EH (cell line): Measurements from ENCODE around the gene DDX4.
A peak's percentile ranks its signal among the peaks of the same experiment; 100 is the strongest.

Experiments
- DNase-seq: peaks from one replicate; pipeline ENCODE4 v3.0.0-alpha.2; 2015; ENCODE audit warnings: low read depth

The DDX4 gene

DNA sequence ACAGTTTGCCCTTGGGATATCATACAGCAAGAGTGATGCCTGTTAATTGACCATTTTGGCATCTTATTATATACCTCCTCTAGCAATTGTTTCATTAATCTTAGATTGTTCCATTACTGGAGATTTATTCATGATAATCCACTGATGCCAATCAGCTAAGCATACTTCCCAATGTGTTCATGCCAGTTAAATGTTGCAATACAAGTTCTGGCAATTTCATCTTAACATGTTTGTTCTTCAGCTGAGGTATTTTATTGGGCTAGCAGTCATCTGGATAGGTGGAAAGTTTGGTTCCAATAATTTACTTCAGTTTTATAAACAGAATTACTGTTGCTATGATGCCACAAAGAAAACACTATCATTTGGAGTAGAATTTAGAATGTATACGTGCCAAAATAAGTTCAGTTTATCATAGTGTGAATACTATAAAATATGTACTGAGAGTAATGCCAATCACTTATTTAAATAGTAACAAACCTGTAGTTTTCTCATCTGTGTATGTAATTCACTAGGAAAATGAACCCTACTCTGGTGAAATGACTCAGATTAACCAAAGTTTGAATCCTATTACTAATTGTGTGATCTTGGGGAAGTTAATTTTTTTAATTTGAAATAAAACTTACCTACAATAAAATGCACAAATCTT lies 85.4 kb downstream of the DDX4 start:
- DNase-seq = no peak

- no peak for DNase-seq
Measured at GRCh38 chr5:55829956-55830355, 92.1 kb downstream of the DDX4 start.

DNA sequence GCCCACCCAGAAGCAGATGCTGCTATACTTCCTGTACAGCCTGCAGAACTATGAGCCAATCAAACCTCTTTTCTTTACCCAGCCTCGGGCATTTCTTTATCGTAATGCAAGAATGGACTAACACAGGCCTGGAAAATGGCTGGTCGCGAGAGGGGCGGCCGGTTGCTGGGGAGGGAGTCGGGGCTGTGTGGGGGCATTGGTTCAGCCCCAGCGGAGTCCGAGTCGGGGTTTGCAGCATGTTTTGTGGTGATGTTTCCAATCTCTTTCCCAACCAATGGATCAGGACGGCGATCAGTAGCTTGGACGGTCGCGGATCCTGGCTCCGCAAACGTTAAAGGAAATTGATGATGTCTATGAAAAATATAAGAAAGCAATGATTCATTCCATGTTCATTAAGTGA lies 94.6 kb downstream of the DDX4 start:
- no peak for DNase-seq

DNA sequence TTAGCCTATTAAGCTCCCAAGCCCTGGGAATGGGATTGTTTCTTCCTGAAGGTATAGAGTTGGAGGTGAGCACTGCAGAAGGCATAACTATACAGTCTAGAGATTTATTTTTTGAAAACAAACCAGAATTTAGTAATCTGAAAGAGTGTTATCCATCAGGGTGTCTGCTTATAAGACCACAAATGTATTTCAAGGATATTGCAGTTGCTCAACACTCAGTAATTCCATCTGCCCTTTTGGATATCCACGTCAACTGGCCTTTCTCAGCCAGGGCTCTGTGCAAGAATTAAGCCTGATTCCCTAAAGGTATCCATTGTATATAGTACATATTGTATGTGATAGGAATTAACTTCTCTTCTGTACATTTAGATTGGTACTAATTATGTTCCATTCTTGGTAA lies 98.3 kb downstream of the DDX4 start:
- DNase-seq = no peak

- no peak for DNase-seq
Measured at GRCh38 chr5:55841976-55842375, 104.1 kb downstream of the DDX4 start.

DNA sequence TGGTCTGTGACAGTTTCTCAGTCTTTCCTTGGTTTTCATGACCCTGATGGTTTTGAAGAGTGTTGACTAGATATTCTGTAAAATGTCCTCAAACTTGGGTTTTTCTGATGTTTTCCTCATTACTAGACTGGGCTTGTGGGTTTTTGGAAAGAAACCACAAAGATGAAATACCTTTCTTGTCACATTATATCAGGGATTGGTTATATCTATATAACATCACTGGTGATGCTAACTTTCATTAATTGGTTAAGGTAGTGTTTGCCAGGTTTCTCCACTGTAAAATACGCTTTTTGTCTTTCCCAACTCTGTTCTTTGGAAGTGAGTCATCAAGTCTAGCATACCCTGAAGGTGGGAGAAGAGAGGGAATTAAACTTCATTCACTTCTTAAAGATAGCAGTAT lies 110.0 kb downstream of the DDX4 start:
- DNase-seq = peak; percentile 24

DNA sequence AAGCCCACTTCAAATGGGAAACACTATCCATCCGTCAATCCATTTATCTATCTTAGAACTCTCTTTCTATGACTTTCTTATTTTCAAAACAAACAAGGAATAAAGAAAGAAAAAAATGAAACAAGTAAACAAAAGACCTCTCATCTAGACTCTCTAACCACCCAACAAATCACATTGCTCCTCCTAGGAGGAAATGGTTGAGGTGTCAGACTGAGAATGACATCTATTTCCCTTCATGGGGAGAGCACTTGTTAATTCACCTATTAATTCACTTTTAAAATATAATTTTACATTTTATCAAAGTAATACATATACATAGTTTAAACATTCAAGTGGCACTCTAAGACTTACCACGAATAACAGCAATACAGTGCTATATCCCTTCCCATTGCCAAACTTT lies 110.9 kb downstream of the DDX4 start:
- DNase-seq = no peak

DNA sequence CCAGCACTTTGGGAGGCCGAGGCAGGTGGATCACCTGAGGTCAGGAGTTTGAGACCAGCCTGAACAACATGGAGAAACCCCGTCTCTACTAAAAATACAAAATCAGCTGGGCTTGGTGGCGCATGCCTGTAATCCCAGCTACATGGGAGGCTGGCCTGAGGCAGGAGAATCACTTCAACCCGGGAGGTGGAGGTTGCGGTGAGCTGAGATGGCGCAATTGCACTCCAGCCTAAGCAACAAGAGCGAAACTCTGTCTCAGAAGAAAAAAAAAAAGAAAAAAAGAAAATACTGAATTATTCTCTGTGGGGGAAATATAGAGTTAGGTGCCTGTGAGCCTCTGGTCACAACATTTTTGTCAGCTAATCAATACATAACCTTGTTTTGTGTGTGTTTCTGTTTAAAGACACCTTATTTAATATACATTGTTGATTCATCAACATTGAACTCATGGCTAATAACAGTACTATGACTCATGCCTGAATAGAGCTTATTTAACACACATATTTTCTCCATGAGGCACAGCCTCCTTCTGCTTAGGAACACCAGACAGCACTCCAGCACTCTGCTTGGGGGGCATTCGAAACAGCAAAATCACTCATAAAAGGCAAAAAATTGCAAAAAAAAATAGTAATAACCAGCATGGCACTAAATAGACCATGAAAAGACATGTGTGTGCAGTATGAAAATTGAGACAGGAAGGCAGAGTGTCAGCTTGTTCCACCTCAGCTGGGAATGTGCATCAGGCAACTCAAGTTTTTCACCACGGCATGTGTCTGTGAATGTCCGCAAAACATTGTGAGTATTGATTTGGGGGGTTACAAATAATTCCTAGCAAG lies 113.2 kb downstream of the DDX4 start, which contains the start of gene IL31RA:
Gene IL31RA (plus strand): TSS at position 519 of the 836 bp plus-strand sequence. CDS start 214 bp downstream, at position 733.
- peak; percentile 87 for DNase-seq

- no peak for DNase-seq
Measured at GRCh38 chr5:55851675-55851979, 113.8 kb downstream of the DDX4 start.

GRCh38 chr5:55852503-55852902 lies 114.6 kb downstream of the DDX4 start:
- DNase-seq = no peak

DNA sequence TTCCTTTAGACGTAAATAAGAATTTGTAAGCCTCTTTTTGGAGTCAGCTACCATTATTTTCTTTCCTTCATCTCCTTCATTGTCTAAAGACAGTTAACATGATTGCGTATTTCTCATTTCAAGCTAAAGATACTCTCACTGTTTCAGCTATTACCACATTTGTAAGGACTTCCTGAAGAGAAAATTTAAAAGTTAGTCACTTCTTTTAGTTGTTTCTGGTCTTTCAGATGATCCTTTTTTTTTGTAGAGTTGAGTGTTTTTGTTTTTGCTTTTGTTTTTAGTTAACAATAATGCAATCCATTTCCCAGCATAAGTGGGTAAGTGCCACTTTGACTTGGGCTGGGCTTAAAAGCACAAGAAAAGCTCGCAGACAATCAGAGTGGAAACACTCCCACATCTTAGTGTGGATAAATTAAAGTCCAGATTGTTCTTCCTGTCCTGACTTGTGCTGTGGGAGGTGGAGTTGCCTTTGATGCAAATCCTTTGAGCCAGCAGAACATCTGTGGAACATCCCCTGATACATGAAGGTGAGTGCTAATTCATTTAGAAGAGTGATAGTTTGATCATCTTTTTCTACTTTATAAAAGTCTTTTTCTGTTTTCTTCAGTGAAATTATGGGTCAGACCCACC lies 115.3 kb downstream of the DDX4 start:
- no peak for DNase-seq

DNA sequence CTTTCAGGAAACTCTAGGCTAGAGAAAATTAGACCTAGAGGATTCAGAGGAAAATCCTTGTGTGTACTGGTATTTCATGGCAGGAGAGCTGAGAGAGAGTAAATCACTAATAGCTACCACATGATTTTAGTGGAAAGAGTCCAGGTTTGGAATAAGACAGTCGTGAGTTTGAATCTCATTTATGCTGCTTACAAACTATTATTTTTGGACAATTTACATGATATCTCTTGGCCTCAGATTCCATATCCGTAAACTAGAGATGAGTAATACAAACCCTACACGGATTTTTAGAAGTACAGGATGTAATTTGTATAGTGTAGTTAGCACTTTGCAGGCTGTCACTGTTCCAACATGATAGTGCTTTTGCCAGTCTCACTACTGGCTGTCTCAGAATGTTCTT lies 116.0 kb downstream of the DDX4 start:
- DNase-seq = peak; percentile 75

DNA sequence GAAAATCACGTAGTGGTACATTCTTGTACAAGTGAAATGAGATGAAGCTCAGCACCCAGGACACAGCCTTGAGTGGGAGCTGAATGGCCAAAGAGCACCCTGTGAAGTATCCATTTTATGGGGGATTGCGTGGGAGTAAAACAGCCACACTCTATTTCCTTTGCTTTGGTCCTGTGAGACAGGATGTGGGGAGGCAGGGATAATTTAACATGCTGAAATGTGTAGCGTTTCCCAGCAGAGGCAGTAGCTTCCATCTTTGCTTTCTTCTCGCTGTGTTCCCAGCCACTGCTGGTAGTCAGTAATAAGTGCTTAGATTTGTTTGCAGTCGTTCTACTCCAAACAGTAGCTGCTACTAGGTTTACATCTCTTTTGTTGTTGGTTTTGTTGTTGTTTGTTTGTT lies 117.6 kb downstream of the DDX4 start:
- DNase-seq = peak; percentile 24

- DNase-seq = no peak
Measured at GRCh38 chr5:55856516-55857246, 118.8 kb downstream of the DDX4 start.

GRCh38 chr5:55857247-55857640 lies 119.4 kb downstream of the DDX4 start:
- DNase-seq = no peak

GRCh38 chr5:55858104-55858503 lies 120.2 kb downstream of the DDX4 start:
- DNase-seq = no peak

- no peak for DNase-seq
Measured at GRCh38 chr5:55860288-55860687, 122.4 kb downstream of the DDX4 start.

- DNase-seq = no peak
Measured at GRCh38 chr5:55860709-55861108, 122.8 kb downstream of the DDX4 start.

- DNase-seq = no peak
Measured at GRCh38 chr5:55864606-55865541, 127.0 kb downstream of the DDX4 start.

GRCh38 chr5:55865831-55866230 lies 128.0 kb downstream of the DDX4 start:
- peak; percentile 45 for DNase-seq

GRCh38 chr5:55866485-55866884 lies 128.6 kb downstream of the DDX4 start:
- DNase-seq = no peak
